HUES48 (cell line): ENCODE data around the gene SQSTM1.
A peak's percentile ranks its signal among the peaks of the same experiment; 100 is the strongest.

Experiments used
- H3K27ac ChIP-seq: one replicate; pipeline ENCODE4 v1.7.0; 2013; ENCODE audit warnings: low read depth, low read length, inconsistent platforms
- H3K27me3 ChIP-seq: 2 replicates; pipeline ENCODE4 v1.6.1; 2013; ENCODE audit warnings: mild to moderate bottlenecking, low read length; ENCODE audit not compliant: control insufficient read depth, insufficient read depth
- H3K36me3 ChIP-seq: 2 replicates; pipeline ENCODE4 v1.6.1; 2013; ENCODE audit warnings: low read length; ENCODE audit not compliant: control insufficient read depth, insufficient read depth
- H3K4me1 ChIP-seq: 2 replicates; pipeline ENCODE4 v1.6.1; 2013; ENCODE audit warnings: mild to moderate bottlenecking, low read length; ENCODE audit not compliant: control insufficient read depth, insufficient read depth
- H3K4me3 ChIP-seq: 2 replicates; pipeline ENCODE4 v1.5.1; 2013; ENCODE audit warnings: mild to moderate bottlenecking, low read depth, low read length
- H3K9ac ChIP-seq: 2 replicates; pipeline ENCODE4 v1.6.1; 2013; ENCODE audit warnings: mild to moderate bottlenecking, low read depth, low read length, moderate library complexity
- H3K9me3 ChIP-seq: 2 replicates; pipeline ENCODE4 v1.6.1; 2013; ENCODE audit warnings: low read length; ENCODE audit not compliant: control insufficient read depth, insufficient read depth

Gene SQSTM1

DNA sequence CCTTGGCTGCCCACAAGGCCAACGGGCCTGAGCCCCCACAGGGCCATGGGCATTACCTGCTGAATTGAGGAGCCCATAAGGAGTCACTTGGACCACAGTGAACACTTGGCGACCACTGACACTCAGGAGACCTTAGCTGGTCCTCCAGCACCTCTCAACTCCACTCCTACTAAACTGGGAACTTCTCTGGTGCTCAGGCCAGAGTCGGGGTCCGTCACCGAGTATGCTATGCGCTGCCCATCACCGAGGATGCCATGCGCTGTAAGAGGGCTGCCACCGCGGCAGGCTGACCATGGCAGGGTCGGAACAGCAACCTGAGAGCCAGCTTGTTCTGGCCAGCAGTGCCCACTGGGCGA is 600 bp upstream of the SQSTM1 start:
- H3K27ac ChIP-seq, result peak overlapping the region; percentile 94
- peaks cover 35% of the 10 kb centered on the region for H3K4me1 ChIP-seq
- no peak overlapping the region for H3K4me3 ChIP-seq
- H3K36me3 ChIP-seq, result peaks cover 26% of the 10 kb centered on the region
- H3K9me3 ChIP-seq, result no peaks in the 10 kb centered on the region
- H3K27me3 ChIP-seq, result peaks cover 2% of the 10 kb centered on the region; the same call in 1 of the 2 replicates
- H3K9ac ChIP-seq, result peak overlapping the region; percentile 62; the same call in 1 of the 2 replicates

GRCh38 chr5:179821298-179822058 is 773 bp downstream of the SQSTM1 start:
- Histone ChIP-seq H3K27ac (peak overlapping the region; percentile 94), H3K9ac (peak overlapping the region; percentile 79), H3K27me3 (no peaks in the 10 kb centered on the region; the same call in 1 of the 2 replicates), H3K36me3 (peaks cover 39% of the 10 kb centered on the region), H3K9me3 (no peaks in the 10 kb centered on the region), H3K4me1 (peaks cover 35% of the 10 kb centered on the region), H3K4me3 (peak overlapping the region; percentile 91)

GRCh38 chr5:179822059-179822432 is 1.3 kb downstream of the SQSTM1 start:
- Histone ChIP-seq H3K4me1 (peaks cover 35% of the 10 kb centered on the region), H3K9ac (no peak overlapping the region), H3K4me3 (peak overlapping the region; percentile 91), H3K27me3 (no peaks in the 10 kb centered on the region; the same call in 1 of the 2 replicates), H3K36me3 (peaks cover 43% of the 10 kb centered on the region), H3K9me3 (no peaks in the 10 kb centered on the region), H3K27ac (no peak overlapping the region)

GRCh38 chr5:179822444-179822990 is 1.8 kb downstream of the SQSTM1 start:
- Histone ChIP-seq H3K4me3 (peak overlapping the region; percentile 91), H3K4me1 (peaks cover 35% of the 10 kb centered on the region), H3K27me3 (no peaks in the 10 kb centered on the region; the same call in 1 of the 2 replicates), H3K9ac (no peak overlapping the region), H3K27ac (no peak overlapping the region), H3K9me3 (no peaks in the 10 kb centered on the region), H3K36me3 (peaks cover 44% of the 10 kb centered on the region)

DNA sequence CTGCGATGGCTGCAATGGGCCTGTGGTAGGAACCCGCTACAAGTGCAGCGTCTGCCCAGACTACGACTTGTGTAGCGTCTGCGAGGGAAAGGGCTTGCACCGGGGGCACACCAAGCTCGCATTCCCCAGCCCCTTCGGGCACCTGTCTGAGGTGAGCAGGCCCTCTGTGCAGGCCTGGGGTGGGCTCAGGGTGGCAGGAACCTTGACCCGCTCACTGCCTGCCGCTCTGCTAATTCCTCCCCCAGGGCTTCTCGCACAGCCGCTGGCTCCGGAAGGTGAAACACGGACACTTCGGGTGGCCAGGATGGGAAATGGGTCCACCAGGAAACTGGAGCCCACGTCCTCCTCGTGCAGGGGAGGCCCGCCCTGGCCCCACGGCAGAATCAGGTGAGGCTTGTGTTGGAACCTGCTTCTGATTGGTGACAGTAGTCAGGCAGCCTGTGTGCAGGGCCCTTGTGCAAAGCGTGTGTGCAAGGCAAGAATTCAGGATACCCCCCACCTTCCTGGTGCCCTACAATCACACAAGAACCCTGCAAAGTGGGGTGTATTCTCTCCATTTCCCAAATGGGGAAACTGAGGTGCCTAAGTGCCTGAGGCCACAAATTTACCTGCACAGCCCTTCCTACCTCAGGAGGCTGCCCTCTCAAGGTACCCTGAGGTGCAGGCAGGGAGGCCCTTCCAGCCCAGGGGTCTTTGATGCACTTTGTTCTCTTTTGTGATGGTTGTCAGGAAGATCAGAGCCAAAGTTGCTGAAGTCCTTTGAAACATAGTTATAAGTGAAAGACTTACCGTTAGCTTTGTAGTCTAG is 3.4 kb downstream of the SQSTM1 start:
- H3K4me1 ChIP-seq, result peaks cover 35% of the 10 kb centered on the region
- no peak overlapping the region for H3K9ac ChIP-seq
- no peak overlapping the region for H3K27ac ChIP-seq
- no peak overlapping the region for H3K4me3 ChIP-seq
- no peaks in the 10 kb centered on the region for H3K27me3 ChIP-seq
- H3K36me3 ChIP-seq, result peaks cover 58% of the 10 kb centered on the region
- no peaks in the 10 kb centered on the region for H3K9me3 ChIP-seq

GRCh38 chr5:179824745-179825112 is 4.0 kb downstream of the SQSTM1 start:
- H3K4me3 ChIP-seq, result no peak overlapping the region
- H3K9ac ChIP-seq, result no peak overlapping the region
- no peaks in the 10 kb centered on the region for H3K27me3 ChIP-seq
- H3K36me3 ChIP-seq, result peaks cover 64% of the 10 kb centered on the region
- H3K27ac ChIP-seq, result no peak overlapping the region
- no peaks in the 10 kb centered on the region for H3K9me3 ChIP-seq
- H3K4me1 ChIP-seq, result peaks cover 36% of the 10 kb centered on the region

DNA sequence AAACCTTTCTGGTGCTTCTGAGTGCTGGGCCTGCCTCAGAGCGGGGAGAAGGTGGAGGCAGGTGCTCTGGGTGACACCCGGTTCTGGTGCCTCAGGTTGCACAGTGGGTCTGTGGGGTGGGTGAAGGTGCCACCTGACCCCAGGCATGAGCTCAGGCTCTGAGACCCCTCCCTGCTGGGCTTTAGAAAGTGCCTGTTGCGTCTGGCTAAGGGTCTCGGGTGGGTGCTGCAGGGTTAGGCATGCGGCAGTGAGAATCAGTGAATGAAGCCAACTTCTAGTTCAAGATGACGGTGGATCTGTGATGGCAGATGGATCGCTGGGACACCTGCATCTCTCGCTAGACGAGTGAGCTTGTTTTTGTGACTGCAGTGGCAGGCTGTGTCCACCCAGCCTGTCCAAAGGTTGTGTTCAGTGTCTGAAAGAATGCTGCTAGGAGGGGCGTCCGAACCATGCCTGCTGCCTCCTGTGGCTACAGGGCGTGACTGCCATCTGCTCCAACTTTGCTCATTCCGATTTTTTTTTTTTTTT is 5.0 kb downstream of the SQSTM1 start:
- H3K9me3 ChIP-seq, result no peaks in the 10 kb centered on the region
- H3K9ac ChIP-seq, result no peak overlapping the region
- peaks cover 29% of the 10 kb centered on the region for H3K4me1 ChIP-seq
- no peak overlapping the region for H3K4me3 ChIP-seq
- H3K36me3 ChIP-seq, result peaks cover 73% of the 10 kb centered on the region
- no peaks in the 10 kb centered on the region for H3K27me3 ChIP-seq
- H3K27ac ChIP-seq, result no peak overlapping the region

- peaks cover 89% of the 10 kb centered on the region for H3K36me3 ChIP-seq
- H3K4me3 ChIP-seq, result no peak overlapping the region
- H3K27ac ChIP-seq, result peak overlapping the region; percentile 32
- H3K4me1 ChIP-seq, result peaks cover 19% of the 10 kb centered on the region
- H3K9me3 ChIP-seq, result no peaks in the 10 kb centered on the region
- H3K9ac ChIP-seq, result no peak overlapping the region
- H3K27me3 ChIP-seq, result no peaks in the 10 kb centered on the region
These were observed 7.0 kb downstream of the SQSTM1 start for GRCh38 chr5:179827680-179828079.

GRCh38 chr5:179828756-179829421 is 8.2 kb downstream of the SQSTM1 start:
- Histone ChIP-seq H3K36me3 (peaks cover 90% of the 10 kb centered on the region), H3K27ac (peak overlapping the region; percentile 81), H3K9me3 (no peaks in the 10 kb centered on the region), H3K27me3 (no peaks in the 10 kb centered on the region), H3K4me1 (peaks cover 16% of the 10 kb centered on the region), H3K9ac (no peak overlapping the region), H3K4me3 (no peak overlapping the region)

DNA sequence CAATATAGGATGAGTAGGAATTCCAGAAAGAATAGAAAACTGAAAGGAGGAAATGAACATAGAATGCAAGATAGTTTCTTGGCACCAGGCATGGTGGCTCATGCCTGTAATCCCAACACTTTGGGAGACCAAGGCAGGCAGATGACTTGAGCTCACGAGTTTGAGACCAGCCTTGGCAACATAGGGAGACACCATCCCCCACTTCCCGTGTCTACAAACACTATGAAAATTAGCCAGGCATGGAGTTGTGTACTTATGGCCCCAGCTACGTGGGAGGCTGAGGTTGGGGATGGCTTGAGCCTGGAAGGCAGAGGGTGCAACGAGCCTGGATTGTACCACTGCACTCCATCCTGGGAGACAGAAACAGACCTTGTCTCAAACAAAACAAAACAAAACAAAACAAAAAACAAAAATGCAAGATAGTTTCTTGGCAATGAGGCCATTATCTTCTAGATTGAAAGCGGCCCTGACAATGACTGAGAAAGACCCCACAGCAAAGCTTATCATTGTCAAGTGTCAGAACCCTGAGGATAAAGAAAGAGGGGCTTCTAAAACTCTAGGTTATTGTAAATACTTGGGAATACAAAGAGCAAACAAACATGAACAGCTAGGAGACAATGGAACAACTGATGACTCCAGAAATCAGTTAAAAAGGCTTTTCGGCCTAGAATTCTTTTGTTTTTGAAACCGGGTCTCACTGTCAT is 9.2 kb downstream of the SQSTM1 start:
- peaks cover 16% of the 10 kb centered on the region for H3K4me1 ChIP-seq
- H3K4me3 ChIP-seq, result no peak overlapping the region
- H3K36me3 ChIP-seq, result peaks cover 84% of the 10 kb centered on the region
- no peaks in the 10 kb centered on the region for H3K9me3 ChIP-seq
- no peaks in the 10 kb centered on the region for H3K27me3 ChIP-seq
- H3K9ac ChIP-seq, result no peak overlapping the region
- H3K27ac ChIP-seq, result peak overlapping the region; percentile 68
